ENCODE data around the gene ARHGEF4.

Gene ARHGEF4

DNA sequence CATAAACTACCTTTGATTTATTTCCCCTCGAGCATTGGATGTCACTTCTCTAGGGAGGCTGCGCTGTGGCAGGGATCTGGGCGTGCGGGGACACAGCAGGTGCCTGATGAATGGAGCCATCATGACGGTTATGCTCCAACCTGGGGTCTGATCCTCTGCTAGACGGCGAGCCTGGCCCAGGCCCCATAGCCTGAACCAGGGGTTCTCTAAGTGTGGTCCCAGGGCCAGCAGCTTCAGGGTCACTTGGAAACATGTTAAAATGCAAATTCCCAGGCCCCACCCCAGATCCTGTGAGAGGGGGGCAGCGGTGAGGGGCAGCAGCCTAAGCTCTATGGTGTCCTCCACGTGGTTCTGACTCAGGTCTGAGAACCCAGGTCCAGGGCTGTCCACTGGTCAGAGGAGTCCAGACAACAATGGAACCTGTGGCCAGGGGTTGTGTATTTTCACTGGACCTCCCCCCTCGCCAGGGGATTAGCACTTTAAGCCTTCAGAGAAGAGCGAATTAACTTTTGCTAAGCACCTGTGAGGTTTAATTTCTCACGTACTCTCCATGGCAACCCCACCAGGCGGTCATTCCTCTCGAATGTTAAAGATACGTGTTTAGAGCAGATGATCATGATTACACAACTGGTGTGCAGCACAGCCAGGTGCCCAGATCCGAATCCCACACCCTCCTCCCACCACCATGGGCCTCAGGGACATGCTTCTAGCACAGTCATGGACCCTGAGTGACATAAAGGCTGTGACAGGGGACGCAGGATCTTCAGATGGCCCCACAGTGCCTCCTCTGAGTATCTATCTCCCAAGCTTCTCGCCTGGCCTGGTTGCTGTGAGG, 1.6 kb upstream of the ARHGEF4 start:
- DNase-seq (ENCODE audit: low read depth in 4 of 4, low spot score in 1 of 4): no peak

DNA sequence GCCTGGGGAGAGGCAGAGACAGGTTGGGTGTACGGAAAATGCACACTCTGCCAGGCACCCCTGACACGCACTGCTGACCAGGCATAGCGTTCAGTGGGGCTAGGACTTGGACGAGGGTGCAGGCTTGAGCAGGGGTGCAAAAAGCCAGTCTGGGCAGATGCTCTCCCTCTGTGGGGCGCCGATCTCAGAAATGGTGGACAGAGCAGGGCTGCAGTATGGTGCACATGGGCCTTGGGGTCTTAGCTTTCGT, 1.0 kb upstream of the ARHGEF4 start:
- DNase-seq (ENCODE audit: low read depth in 4 of 4, low spot score in 1 of 4): no peak

DNA sequence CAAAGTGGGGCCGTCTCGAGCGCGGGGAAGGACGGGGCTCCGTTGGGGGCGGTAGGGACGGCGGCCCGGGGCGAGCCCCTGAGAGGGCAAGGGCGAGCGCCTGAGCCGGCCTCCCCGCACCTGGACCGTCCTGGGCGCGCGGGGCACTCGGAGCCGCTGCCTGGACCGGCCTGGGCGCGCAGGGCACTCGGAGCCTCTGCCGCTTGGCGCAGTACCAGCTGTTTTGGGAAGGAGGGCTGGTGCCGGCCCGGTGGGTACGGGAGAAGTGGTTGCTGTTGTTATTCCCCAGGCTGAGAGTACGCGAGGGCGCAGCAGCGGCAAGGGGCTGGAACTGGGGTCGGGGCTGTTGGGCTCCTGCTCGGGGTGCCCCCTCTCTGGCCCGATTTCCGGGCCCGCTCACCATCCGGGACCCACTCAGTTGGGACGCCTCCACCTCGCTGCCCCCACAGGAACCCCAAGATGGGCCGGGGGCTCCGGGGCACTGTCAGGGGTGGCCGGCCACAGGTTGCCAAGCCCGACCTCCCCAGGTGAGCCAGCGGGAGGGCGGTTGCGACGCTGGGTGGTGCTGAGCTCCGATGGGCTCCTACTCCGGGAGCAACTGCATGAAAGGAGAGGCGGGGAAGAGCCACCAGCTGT, 579 bp downstream of the ARHGEF4 start:
- DNase-seq (ENCODE audit: low read depth in 4 of 4, low spot score in 1 of 4): no peak

DNA sequence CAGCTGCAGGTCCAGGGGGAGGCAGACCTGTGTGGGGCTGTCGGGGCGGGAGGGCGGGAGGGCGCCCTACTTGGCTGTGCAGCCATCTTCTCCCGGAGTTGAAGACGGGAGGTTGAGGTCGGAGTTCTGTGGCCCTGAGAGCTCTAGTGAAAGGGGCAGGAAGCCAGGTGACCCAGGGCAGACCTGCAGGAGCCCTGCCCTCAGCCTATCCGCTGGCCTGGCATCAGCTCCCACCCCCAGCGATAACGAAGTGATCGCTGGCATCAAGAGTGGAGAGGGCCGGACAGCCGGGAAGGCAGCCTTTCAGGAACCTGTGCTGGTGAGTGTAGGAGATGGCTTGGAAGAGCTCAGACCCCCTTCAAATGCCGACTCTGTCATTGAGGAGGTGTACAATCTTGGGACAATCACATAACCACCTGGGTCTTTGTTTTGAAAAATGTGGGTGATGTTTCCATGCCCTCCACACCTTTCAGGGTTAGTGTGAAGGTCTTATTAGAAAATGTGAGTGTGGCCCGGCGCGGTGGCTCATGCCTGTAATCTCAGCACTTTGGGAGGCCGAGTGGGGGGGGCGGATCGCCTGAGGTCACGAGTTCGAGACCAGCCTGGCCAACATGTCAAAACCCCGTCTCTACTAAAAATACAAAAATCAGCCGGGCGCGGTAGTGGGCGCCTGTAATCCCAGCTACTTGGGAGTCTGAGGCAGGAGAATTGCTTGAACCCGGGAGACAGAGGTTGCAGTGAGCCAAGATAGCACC, 1.3 kb downstream of the ARHGEF4 start:
- DNase-seq (ENCODE audit: low read depth in 4 of 4, low spot score in 1 of 4): no peak

DNA sequence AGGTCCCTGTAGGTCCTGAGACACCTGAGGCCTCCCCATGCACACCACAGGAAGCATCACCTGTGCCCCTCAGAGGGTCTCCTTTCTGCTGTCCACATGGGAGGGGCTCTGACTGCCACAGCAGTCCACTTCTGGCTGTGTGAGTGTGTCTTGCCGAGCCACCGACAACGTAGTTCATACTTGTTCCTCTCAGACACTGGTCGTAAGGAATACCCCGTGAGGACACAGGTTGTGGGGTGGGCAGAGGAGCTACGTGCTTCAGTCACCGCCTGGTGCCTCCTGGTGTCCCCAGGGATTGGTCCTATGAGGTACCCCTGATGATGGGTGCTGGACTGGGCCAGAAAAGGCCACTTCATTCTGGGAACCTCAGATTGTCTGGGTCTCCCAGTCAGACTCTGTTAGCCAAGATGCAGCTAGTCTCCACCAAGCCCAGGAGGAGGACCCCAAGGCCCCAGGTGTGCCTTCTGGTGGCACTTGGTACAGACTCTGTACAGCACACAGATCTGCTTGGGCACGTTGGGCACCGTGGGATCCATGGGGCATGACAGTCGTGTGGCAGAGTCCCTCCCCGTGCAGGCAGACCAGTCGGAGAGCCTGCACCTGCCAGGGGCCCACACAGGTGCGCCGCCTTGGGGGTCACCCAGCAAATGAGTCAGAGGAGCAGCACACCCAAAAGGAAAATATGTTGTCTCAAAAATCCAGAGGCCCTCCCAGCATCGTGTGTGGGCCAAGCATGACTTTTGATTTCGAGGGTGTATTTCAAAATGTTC, 2.5 kb downstream of the ARHGEF4 start:
- DNase-seq (ENCODE audit: low read depth in 4 of 4, low spot score in 1 of 4): no peak

DNA sequence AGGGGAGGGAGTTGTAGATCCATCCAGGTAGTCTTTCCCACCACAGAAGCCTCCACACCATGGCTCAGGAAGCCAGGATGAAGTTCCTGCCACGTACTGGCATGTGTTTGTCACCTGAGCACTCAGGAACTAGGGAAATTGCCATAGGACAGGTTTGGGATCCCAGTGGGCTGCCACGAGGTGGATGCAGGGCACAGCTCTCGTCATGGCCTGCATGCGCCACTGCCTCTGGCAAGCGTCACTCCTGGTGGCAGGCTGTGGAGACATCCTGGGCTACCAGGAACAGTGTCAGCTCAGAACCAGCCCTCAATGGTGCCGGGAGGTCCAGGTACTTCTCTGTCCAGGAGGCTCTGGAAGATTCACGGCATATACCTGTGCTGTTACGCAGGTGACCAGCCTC, 3.8 kb downstream of the ARHGEF4 start:
- no peak for DNase-seq (ENCODE audit: low read depth in 4 of 4, low spot score in 1 of 4)

DNA sequence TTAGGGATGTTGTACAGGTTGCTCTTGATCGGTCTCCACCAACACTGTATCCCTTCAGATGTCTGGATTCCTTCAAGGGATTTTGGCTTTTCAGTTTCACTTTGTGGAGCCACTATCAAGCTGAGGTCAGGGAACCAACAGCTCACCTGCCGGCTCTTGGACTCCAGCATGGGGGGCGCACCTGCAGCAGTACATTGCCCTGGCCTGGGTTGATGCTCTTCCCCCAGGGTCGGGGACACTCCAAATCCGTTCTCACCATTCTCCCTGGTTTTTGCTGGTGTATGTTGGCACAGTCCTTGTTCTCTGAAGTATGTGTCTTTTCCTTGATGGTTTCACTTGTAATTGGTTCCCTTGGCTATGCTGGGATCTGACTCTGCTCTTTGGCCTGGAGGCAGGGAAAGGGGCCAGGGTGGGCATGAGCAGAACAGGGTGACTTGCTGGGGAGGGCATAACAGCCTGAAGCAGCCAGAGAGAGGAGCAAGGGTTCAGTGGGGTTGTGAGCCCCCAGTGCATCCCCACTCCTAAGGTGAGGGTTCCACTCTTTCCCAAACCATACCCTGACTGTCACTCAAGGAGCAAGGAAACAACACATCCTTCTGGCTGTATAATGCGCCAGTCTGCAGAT, 5.1 kb downstream of the ARHGEF4 start:
- no peak for DNase-seq (ENCODE audit: low read depth in 4 of 4, low spot score in 1 of 4)

DNA sequence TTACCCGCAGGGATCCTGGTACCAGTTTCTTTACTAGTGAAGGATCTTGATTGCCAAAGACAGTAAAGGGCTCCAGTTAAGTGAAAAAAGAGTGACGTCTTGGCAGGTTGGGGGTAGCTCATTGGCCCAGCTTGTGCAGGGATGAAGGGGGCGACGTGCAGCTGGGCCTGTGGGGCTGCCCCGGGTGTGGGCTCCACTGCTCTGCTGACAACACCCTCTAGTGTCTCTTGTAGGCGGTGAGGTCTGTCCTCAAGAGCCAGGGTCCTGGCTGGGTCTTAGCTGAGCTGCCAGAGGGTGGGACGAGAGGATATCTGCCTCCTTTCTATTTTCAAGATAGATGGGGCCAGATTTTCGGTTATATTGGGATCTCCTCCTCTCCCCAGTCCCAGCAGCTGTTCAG, 6.1 kb downstream of the ARHGEF4 start:
- no peak for DNase-seq (ENCODE audit: low read depth in 4 of 4, low spot score in 1 of 4)

DNA sequence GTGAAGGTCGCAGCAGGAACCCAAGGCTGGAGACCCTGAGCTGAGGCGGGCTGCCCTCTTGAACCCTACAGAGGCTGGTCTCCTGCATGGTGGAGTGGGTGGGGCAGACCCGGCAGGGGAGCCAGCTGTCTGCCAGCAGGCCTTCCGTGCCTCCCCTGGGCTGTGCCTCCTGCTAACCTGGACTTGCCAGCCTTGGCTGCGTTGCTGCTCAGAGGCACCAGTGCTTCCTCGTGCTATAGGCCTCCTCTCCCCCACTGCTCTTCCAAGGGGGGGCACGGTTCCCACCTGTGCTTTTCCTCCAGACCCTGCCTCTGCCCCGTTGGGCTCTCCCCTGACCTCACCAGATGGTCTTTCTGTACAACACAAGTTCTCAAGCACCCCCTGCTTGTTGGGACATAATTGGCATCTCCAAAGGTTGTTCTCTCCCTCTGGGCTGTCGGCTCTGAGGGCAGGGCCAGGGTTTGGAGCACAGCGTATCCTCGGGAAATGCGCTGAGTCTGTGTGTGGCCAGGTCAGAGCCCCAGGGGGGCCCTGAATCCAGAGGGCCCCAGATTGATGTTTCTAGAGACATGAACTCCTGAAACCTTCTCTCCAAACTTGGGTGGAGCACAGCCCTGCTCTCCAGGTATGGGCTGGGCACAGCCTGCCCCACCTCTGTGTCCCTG, 6.7 kb downstream of the ARHGEF4 start:
- no peak for DNase-seq (ENCODE audit: low read depth in 4 of 4, low spot score in 1 of 4)

DNA sequence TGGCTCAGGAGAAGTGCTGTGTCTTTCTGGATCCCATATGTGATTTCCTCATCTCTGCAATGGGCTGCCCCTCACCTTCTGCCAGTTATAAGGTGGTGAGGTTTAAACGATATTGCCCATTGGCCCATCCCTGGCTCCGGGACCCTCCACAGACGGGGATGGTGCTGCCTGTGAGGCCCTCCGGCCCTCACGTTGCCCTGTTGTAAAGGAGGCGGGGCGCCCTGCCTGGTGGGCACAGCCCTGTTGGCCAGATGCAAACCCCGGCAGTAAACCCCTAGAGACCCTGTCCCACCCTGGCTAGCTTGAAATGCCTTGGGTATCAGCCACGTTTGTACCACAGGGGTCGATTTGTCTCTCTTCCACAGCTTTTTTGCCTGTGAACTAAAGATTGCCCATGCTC, 7.4 kb downstream of the ARHGEF4 start:
- DNase-seq (ENCODE audit: low read depth in 4 of 4, low spot score in 1 of 4): no peak

DNA sequence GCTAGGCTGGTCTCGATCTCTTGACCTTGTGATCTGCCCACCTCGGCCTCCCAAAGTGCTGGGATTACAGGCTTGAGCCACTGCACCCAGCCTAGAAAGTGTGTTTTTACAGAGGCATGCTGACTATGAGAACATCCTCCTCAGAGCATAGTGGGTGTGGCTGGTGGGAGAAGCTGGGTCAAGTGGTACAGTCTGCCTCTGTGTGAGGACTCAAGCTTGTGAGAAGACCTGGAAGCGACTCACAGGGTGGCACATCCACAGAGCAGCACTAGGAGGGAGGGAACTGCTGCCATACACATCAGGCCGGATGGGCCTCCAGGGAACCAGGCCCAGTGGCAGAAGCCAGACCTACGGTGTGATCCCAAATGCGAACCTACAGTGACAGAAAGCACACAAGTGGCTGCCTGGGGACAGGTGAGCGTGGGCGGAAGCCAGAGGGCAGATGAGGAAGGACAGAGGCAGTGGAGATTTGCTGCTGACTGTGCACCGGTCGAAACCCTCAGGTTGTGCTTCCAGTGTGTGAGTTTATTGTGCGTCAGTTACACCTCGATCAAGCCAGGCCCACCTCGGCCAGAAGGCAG, 8.9 kb downstream of the ARHGEF4 start:
- DNase-seq (ENCODE audit: low read depth in 4 of 4, low spot score in 1 of 4): no peak

DNA sequence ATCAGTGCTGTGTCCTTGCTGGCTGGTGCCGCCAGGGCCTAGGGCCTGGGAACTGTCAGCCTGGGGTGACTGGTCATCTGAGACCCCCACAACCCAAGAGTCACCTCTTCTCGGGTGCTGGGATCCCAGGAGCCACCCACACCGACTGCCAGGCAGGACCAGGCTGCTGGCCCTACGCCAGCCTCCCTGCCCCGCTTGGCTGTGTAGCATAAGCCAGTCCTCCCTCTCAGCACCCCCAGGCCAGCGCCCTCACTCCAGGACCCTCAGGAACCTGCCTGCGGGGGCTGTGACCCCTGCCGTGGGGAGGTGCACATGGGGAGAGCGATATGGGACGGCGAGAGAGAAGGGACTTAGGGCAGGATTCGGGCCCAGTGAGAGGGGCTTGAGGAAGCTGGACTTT, 9.5 kb downstream of the ARHGEF4 start:
- DNase-seq (ENCODE audit: low read depth in 4 of 4, low spot score in 1 of 4): no peak

DNA sequence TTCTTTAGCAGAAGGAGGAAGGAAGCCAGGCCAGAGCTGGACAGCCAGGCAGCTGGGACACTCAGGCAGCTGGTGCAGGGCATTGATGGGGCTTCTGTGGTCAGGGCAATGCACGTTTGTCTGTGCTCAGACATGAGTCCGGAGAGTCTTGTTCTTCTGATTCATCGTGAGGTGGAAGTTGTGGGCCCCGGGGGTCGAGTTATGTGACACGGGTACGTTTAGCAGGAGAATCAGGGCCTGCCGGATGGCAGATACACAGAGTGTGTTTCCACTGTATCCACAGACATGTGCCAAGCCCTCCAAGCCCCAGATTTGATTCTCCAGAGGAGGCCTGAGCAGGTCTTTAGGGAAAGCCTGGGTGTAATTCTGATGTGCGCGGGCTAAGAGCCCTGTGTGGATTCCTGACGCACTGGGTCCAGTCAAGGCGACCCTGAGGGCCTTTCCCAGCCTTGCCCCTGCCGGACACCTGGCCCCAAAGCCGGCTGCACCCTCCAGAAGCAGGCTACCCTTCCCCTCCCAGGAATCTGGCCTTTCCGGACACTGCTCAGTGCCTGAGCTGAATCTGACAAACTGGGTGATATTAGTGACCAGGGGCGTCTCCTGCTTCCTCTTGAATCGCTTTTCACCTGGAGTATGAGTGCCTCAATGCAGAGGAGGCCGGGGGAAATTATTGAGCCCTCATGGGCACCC, 10.1 kb downstream of the ARHGEF4 start:
- DNase-seq (ENCODE audit: low read depth in 4 of 4, low spot score in 1 of 4): no peak

DNA sequence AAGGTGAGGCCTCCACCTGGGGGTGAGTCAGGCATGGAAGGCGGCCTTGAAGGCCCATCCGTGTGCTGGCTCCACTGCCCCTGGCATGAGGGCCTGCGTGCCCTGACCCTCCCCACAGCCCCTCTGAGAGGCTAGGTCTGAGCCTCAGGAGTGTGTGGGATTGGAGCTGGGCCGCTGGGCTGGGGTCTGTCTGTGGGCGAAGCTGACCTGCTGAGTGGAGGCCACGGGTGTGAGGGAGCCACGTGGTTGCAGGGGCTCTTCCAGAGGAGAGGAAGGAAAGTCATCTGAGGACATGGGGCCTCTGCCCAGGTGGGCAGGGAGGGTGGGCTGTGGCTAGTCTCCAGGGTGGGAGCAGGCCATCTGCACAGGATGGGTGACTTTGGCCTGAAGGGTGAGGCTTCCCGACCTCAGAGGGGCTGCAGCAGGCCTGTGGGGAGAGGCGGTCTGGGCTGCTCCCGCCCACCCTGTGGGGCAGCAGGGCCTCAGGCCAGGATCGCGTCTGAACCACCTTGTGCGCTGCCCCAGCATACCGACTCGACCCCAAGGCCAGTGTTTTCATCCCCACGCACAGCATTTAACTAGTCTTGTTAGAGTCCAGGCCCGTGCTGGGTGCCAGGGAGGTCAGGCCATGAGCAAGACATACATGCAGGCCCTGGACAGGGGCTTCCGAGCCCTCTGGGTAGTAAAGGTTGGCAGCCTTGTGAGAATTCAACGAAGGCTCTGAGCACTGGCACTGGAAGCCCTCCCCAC, 11.2 kb downstream of the ARHGEF4 start:
- DNase-seq (ENCODE audit: low read depth in 4 of 4, low spot score in 1 of 4): no peak

DNA sequence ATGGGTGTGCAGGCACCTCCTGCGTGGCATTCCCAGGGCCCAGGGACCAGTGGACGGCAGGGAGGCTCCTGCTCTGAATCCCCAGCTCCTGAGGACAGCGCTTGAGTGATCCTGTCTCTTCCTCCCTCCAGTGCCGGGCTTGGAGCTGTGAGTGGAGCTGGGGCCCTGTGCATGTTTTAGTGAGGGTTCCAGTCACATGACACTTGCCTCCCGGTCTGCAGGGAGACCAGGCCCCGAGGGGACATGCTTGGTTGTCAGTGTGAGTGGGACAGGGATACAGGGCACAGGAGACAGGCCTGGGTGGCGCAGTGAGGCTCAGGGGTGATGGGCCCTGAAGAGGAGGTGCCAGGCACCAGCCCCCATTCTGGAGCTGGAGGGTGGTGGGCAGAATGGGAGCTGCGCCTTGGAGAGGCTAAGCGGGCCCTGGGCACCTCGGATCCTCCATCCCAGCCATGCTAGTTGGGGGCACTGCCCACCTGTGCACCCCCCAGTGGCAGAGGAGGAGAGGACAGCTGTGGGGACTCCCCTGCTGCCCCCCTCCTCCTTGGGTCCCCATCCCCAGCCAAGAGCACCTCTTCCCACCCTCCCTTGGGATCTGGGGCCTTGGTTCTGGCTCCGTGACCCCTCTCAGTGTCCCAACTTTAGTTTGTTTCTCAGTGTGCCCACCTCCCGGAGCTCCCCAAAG, 12.0 kb downstream of the ARHGEF4 start:
- no peak for DNase-seq (ENCODE audit: low read depth in 4 of 4, low spot score in 1 of 4)

DNA sequence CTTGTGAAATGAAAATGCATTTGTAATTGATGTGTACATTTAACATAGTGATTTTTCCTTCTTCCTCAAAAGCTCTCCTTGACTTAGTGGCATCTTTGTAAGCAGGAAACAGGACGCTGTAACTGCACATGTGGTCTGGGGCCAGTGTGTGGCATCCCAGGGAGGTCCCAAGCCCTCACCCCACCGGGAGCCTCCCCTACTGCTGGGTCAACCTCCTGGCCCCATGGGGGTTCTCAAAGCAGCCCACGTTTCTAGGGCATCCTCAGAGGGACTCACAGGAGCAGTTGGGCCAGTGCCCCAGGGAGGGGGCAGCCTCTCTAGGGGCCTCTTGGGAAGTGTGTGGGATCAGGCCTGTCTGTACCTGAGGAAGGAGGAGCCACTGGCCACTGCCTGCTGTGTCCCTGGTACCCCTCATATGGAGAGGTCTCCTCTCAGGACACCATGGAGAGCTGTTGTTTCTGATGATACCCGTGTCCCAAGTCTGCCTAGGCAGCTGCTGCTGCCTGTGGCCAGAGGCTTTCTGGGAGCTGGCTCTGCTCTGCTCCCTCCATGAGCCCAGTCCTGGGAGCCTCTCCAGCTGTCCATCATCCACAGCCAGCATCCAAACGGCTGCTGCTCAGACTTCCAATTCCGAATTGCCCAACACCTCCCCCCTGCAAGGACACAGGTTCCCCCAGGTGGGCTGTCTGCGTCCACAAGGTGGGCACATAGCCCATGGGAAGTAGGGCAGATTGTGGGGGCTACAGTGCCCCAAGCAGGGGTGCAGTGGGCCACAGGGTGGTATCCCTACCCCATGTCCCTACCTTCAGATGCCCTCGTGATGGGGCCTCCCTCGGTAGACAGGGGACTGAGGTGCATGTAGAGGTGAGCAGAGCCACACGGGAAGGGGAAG, 13.4 kb downstream of the ARHGEF4 start:
- DNase-seq (ENCODE audit: low read depth in 4 of 4, low spot score in 1 of 4): no peak

DNA sequence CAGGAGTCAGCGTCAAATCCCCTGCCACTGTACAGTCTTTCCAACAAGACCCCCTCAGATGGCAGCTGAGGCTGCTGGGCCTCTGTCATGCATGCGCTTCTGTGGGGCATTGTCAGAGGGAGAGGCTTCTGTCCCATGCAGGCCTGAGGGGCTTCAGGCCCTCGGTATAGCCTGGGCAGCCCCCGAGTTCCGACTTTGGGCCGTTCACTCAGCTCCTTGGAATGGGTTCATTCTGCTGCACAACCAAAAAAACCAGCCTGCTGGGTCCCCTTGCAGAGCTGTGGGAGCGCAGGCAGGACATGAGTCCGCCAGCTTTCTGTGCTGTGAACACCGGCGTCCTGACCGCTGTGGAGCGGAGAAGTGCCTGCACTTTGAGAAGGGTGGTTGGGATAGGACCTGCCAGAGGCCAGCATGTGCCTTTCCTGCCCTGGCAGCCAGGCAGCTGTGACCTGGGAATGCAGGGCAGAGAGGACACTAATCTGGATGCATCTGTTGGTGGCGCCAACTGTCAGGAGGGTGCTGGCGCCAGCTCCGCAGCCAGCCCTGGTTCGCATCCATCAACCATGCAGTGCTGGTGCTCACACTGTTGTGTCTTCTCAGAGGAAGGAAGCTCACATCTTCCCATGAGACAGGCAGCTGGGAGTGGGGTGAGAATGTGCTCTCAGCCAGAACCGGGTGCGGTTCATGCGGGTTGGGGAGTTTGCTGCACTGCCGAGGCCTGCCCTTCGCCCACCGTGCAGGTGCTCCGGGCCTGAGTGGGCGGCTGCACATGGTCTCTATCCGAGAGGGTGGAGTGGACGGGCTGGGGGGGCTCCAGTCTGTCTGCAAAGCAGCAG, 14.3 kb downstream of the ARHGEF4 start:
- no peak for DNase-seq (ENCODE audit: low read depth in 4 of 4, low spot score in 1 of 4)

Data from stimulated activated CD4-positive, alpha-beta T cell treated with anti-CD3 and anti-CD28 coated beads, Interleukin-1b, Interleukin-23, amount 100 ng/mL, for 24 hours (primary cell).